Measurements from ENCODE around the gene CD74.

Gene CD74

GRCh38 chr5:150386024-150386855 lies 26.5 kb downstream of the CD74 start:
- Histone ChIP-seq H3K36me3 (ENCODE audit: control insufficient read depth, insufficient read depth, low read length) (peaks cover 44% of the 10 kb centered on the region), H3K9me3 (ENCODE audit: control insufficient read depth, low read length) (no peaks in the 10 kb centered on the region)
- WGBS, 2 experiments = 88 to 90% methylated on average over 15 of the region's 15 CpGs

GRCh38 chr5:150384701-150385100 lies 28.0 kb downstream of the CD74 start:
- WGBS, 2 experiments = 93 to 94% methylated on average over 4 to 5 of the region's 5 CpGs
- H3K27me3 ChIP-seq (ENCODE audit: control insufficient read depth, insufficient read depth, low read length, poor library complexity, severe bottlenecking) = no peaks in the 10 kb centered on the region
- H3K27ac ChIP-seq (ENCODE audit: insufficient read depth, low read depth, low read length, poor library complexity, severe bottlenecking) = no peak overlapping the region
- peaks cover 42% of the 10 kb centered on the region for H3K36me3 ChIP-seq (ENCODE audit: control insufficient read depth, insufficient read depth, low read length)
- no peak overlapping the region for H3K4me3 ChIP-seq (ENCODE audit: insufficient read depth, low read depth, low read length)
- no peaks in the 10 kb centered on the region for H3K9me3 ChIP-seq (ENCODE audit: control insufficient read depth, low read length)
- H3K4me1 ChIP-seq (ENCODE audit: control insufficient read depth, insufficient read depth, low read length) = peaks cover 3% of the 10 kb centered on the region

More at GRCh38 chr5:150386024-150386855, 26.5 kb downstream of the CD74 start:
- H3K27me3 ChIP-seq (ENCODE audit: control insufficient read depth, insufficient read depth, low read length, poor library complexity, severe bottlenecking) = no peaks in the 10 kb centered on the region
- no peak overlapping the region for H3K4me3 ChIP-seq (ENCODE audit: insufficient read depth, low read depth, low read length)
- no peak overlapping the region for H3K27ac ChIP-seq (ENCODE audit: insufficient read depth, low read depth, low read length, poor library complexity, severe bottlenecking)
- peaks cover 4% of the 10 kb centered on the region for H3K4me1 ChIP-seq (ENCODE audit: control insufficient read depth, insufficient read depth, low read length)

GRCh38 chr5:150377964-150378694 lies 34.6 kb downstream of the CD74 start:
- WGBS, 2 experiments = 66 to 78% methylated on average over 5 of the region's 5 CpGs
- H3K27ac ChIP-seq (ENCODE audit: insufficient read depth, low read depth, low read length, poor library complexity, severe bottlenecking) = peak overlapping the region; percentile 90
- peaks cover 9% of the 10 kb centered on the region for H3K4me1 ChIP-seq (ENCODE audit: control insufficient read depth, insufficient read depth, low read length)
- H3K36me3 ChIP-seq (ENCODE audit: control insufficient read depth, insufficient read depth, low read length) = peaks cover 70% of the 10 kb centered on the region
- no peaks in the 10 kb centered on the region for H3K9me3 ChIP-seq (ENCODE audit: control insufficient read depth, low read length)
- H3K27me3 ChIP-seq (ENCODE audit: control insufficient read depth, insufficient read depth, low read length, poor library complexity, severe bottlenecking) = no peaks in the 10 kb centered on the region
- H3K4me3 ChIP-seq (ENCODE audit: insufficient read depth, low read depth, low read length) = no peak overlapping the region

- H3K4me1 ChIP-seq (ENCODE audit: control insufficient read depth, insufficient read depth, low read length) = peaks cover 9% of the 10 kb centered on the region
- no peak overlapping the region for H3K4me3 ChIP-seq (ENCODE audit: insufficient read depth, low read depth, low read length)
- H3K36me3 ChIP-seq (ENCODE audit: control insufficient read depth, insufficient read depth, low read length) = peaks cover 77% of the 10 kb centered on the region
- peak overlapping the region; percentile 90 for H3K27ac ChIP-seq (ENCODE audit: insufficient read depth, low read depth, low read length, poor library complexity, severe bottlenecking)
- 76 to 78% methylated on average over 10 of the region's 10 CpGs for WGBS, 2 experiments
- no peaks in the 10 kb centered on the region for H3K9me3 ChIP-seq (ENCODE audit: control insufficient read depth, low read length)
- no peaks in the 10 kb centered on the region for H3K27me3 ChIP-seq (ENCODE audit: control insufficient read depth, insufficient read depth, low read length, poor library complexity, severe bottlenecking)
Measured at GRCh38 chr5:150376799-150377771, 35.6 kb downstream of the CD74 start.

GRCh38 chr5:150374651-150375050 lies 38.1 kb downstream of the CD74 start:
- Histone ChIP-seq H3K27me3 (ENCODE audit: control insufficient read depth, insufficient read depth, low read length, poor library complexity, severe bottlenecking) (no peaks in the 10 kb centered on the region), H3K4me3 (ENCODE audit: insufficient read depth, low read depth, low read length) (no peak overlapping the region), H3K4me1 (ENCODE audit: control insufficient read depth, insufficient read depth, low read length) (peaks cover 9% of the 10 kb centered on the region), H3K27ac (ENCODE audit: insufficient read depth, low read depth, low read length, poor library complexity, severe bottlenecking) (no peak overlapping the region), H3K36me3 (ENCODE audit: control insufficient read depth, insufficient read depth, low read length) (peaks cover 85% of the 10 kb centered on the region), H3K9me3 (ENCODE audit: control insufficient read depth, low read length) (no peaks in the 10 kb centered on the region)
- 92 to 97% methylated on average over 11 of the region's 11 CpGs for WGBS, 2 experiments

- Histone ChIP-seq H3K4me3 (ENCODE audit: insufficient read depth, low read depth, low read length) (no peak overlapping the region), H3K36me3 (ENCODE audit: control insufficient read depth, insufficient read depth, low read length) (peaks cover 85% of the 10 kb centered on the region), H3K9me3 (ENCODE audit: control insufficient read depth, low read length) (no peaks in the 10 kb centered on the region), H3K27ac (ENCODE audit: insufficient read depth, low read depth, low read length, poor library complexity, severe bottlenecking) (no peak overlapping the region), H3K4me1 (ENCODE audit: control insufficient read depth, insufficient read depth, low read length) (peaks cover 5% of the 10 kb centered on the region), H3K27me3 (ENCODE audit: control insufficient read depth, insufficient read depth, low read length, poor library complexity, severe bottlenecking) (no peaks in the 10 kb centered on the region)
- WGBS, 2 experiments = 93 to 96% methylated on average over 6 of the region's 6 CpGs
Measured at GRCh38 chr5:150372639-150373038, 40.1 kb downstream of the CD74 start.

GRCh38 chr5:150368526-150368925 lies 44.2 kb downstream of the CD74 start:
- Histone ChIP-seq H3K36me3 (ENCODE audit: control insufficient read depth, insufficient read depth, low read length) (peaks cover 67% of the 10 kb centered on the region), H3K9me3 (ENCODE audit: control insufficient read depth, low read length) (no peaks in the 10 kb centered on the region), H3K27me3 (ENCODE audit: control insufficient read depth, insufficient read depth, low read length, poor library complexity, severe bottlenecking) (no peaks in the 10 kb centered on the region), H3K4me3 (ENCODE audit: insufficient read depth, low read depth, low read length) (no peak overlapping the region), H3K4me1 (ENCODE audit: control insufficient read depth, insufficient read depth, low read length) (no peaks in the 10 kb centered on the region), H3K27ac (ENCODE audit: insufficient read depth, low read depth, low read length, poor library complexity, severe bottlenecking) (no peak overlapping the region)
- 90 to 95% methylated on average over 4 of the region's 4 CpGs for WGBS, 2 experiments

- 94 to 95% methylated on average over 9 of the region's 9 CpGs for WGBS, 2 experiments
- H3K9me3 ChIP-seq (ENCODE audit: control insufficient read depth, low read length) = no peaks in the 10 kb centered on the region
- no peak overlapping the region for H3K27ac ChIP-seq (ENCODE audit: insufficient read depth, low read depth, low read length, poor library complexity, severe bottlenecking)
- H3K4me1 ChIP-seq (ENCODE audit: control insufficient read depth, insufficient read depth, low read length) = no peaks in the 10 kb centered on the region
- no peak overlapping the region for H3K4me3 ChIP-seq (ENCODE audit: insufficient read depth, low read depth, low read length)
- H3K27me3 ChIP-seq (ENCODE audit: control insufficient read depth, insufficient read depth, low read length, poor library complexity, severe bottlenecking) = no peaks in the 10 kb centered on the region
- peaks cover 52% of the 10 kb centered on the region for H3K36me3 ChIP-seq (ENCODE audit: control insufficient read depth, insufficient read depth, low read length)
Measured at GRCh38 chr5:150364004-150364403, 48.7 kb downstream of the CD74 start.

GRCh38 chr5:150363185-150363584 lies 49.5 kb downstream of the CD74 start:
- Histone ChIP-seq H3K27me3 (ENCODE audit: control insufficient read depth, insufficient read depth, low read length, poor library complexity, severe bottlenecking) (no peaks in the 10 kb centered on the region), H3K4me1 (ENCODE audit: control insufficient read depth, insufficient read depth, low read length) (no peaks in the 10 kb centered on the region), H3K4me3 (ENCODE audit: insufficient read depth, low read depth, low read length) (no peak overlapping the region), H3K36me3 (ENCODE audit: control insufficient read depth, insufficient read depth, low read length) (peaks cover 44% of the 10 kb centered on the region), H3K27ac (ENCODE audit: insufficient read depth, low read depth, low read length, poor library complexity, severe bottlenecking) (no peak overlapping the region), H3K9me3 (ENCODE audit: control insufficient read depth, low read length) (no peaks in the 10 kb centered on the region)
- 94 to 96% methylated on average over 2 of the region's 2 CpGs for WGBS, 2 experiments
